Activated T-helper 1 cell treated with anti-CD3 and anti-CD28 coated beads, Interleukin-12 subunit alpha, Interleukin-12 subunit beta, Interleukin-2, Interleukin-4 antibody, amounts not matched to agents 30 ng/mL and 10 ng/mL and 1 ng/mL, durations not matched to agents 14 hours and 24 hours and 36 hours (primary cell): ENCODE results near the gene SLC24A3. TPM values are rescaled to one million over a fixed set of nuclear protein-coding genes. Genes with fewer than 3 reads are reported as not detected.

Source experiments
- DNase-seq: peaks from one replicate; pipeline ENCODE4 v3.0.0; 2021; ENCODE audit warnings: low spot score
- H3K27ac Mint-ChIP-seq: one replicate; pipeline ENCODE4 v1.8.0; 2021; ENCODE audit warnings: mild to moderate bottlenecking, mixed read lengths
- H3K27me3 Mint-ChIP-seq: one replicate; pipeline ENCODE4 v1.8.0; 2022; ENCODE audit warnings: mild to moderate bottlenecking, moderate library complexity, mixed read lengths; ENCODE audit not compliant: insufficient read depth
- H3K36me3 Mint-ChIP-seq: one replicate; pipeline ENCODE4 v1.8.0; 2021; ENCODE audit warnings: low read depth, mixed read lengths
- H3K4me1 Mint-ChIP-seq: one replicate; pipeline ENCODE4 v1.8.0; 2021; ENCODE audit warnings: low read depth, mixed read lengths
- H3K4me3 Mint-ChIP-seq: one replicate; pipeline ENCODE4 v1.8.0; 2021; ENCODE audit warnings: mild to moderate bottlenecking, moderate library complexity, mixed read lengths
- H3K9me3 Mint-ChIP-seq: one replicate; pipeline ENCODE4 v1.8.0; 2021; ENCODE audit warnings: mixed read lengths
- intact Hi-C: fragments of 100-400 bp; cut with micrococcal nuclease; formaldehyde crosslinking; loops from one replicate; pipeline ENCODE4 v1.15.1; 2024
- total RNA-seq: library from RNA; stranded (reverse); gene quantifications from 2 replicates; pipeline ENCODE4 v1.2.3, GENCODE V29; 2022

SLC24A3 gene
- total RNA-seq, 1 donor from 2014 or later = not detected

DNA sequence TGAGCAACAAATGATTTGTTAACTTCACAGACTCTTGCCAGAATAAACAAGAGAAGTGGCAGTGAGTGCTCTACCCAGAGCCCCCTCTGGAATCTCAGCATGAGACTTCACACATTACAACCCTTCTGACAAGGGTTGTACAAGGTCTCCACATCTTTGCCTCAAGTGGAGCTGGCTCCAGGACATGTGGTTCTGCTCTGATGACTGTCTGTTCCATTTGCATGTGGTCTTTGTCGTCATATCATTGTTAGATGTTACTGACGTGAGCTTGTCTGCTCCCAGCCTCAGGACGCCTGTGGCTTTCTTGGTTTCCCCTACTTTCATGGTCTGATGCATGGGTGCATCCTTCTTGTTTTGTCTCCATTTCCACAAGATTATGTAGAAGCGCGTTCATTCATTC is 115.0 kb downstream of the SLC24A3 start:
- Mint-ChIP-seq H3K4me3 (no peak overlapping the region), H3K27ac (no peak overlapping the region), H3K9me3 (no peaks in the 10 kb centered on the region), H3K27me3 (no peaks in the 10 kb centered on the region), H3K4me1 (no peaks in the 10 kb centered on the region), H3K36me3 (no peaks in the 10 kb centered on the region)
- intact Hi-C loops = no loop called here
- DNase-seq = no peak

DNA sequence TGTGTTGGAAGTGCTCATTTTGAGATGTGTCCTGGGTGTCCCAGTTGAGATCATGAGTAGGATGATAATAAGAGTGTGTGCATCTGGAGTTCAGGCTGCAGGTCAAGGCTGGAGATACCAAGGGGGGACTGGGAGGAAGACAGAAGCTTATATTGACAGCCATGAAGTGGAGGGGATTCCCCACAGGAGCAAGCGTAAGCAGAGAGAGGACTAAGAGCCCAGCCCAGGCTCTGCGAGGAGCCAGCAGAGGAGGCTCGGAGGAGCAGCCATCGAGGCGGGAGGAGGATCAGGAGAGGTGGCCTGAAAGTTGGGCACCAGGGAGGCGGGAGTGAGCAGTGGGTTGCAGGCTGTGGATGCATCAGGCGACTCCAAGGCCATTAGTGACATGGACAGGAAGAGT is 116.2 kb downstream of the SLC24A3 start:
- H3K27me3 Mint-ChIP-seq = no peaks in the 10 kb centered on the region
- H3K4me3 Mint-ChIP-seq = no peak overlapping the region
- no peaks in the 10 kb centered on the region for H3K9me3 Mint-ChIP-seq
- DNase-seq = no peak
- intact Hi-C loops = no loop called here
- no peaks in the 10 kb centered on the region for H3K4me1 Mint-ChIP-seq
- no peak overlapping the region for H3K27ac Mint-ChIP-seq
- H3K36me3 Mint-ChIP-seq = no peaks in the 10 kb centered on the region

DNA sequence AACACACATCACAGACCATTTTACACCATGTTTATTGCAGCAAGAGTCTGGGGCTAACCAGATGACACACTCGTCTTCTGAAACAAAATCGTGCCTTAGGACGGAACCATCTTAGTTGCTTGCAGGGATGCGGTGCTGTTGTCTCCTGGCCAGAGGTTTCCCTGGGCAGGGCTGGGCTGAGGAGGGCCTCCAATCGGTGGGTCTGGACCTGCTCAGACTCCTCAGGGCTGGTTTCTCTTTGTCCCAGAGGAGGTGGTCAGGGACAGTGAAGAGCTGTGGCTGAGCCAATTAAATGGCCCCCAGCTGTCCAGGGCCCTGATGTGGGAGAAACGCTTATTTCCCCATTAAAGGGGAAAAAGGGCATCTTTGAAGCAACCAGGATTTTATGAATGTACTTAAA is 117.6 kb downstream of the SLC24A3 start:
- Mint-ChIP-seq H3K9me3 (no peaks in the 10 kb centered on the region), H3K27ac (no peak overlapping the region), H3K27me3 (no peaks in the 10 kb centered on the region), H3K36me3 (no peaks in the 10 kb centered on the region), H3K4me1 (no peaks in the 10 kb centered on the region), H3K4me3 (no peak overlapping the region)
- intact Hi-C loops = no loop called here
- DNase-seq = no peak

DNA sequence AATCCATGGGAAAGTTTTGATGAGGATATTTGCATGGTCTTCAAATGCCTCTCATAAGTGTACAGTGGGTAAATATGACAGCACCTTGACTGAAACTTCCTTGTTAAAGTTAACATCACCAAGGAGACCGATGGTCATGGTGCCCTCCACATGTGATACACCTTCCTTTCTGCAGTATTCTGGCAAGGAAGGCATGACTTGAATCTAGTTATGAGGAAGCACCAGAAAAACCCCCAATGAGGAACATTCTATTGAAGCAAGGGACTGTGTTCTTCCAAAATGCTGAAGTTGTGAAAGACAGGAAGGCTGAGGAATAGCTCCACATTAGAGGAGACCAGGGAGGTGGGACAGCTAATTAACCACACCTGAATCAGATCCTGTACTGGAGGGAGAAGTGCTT is 118.3 kb downstream of the SLC24A3 start:
- Mint-ChIP-seq H3K4me3 (no peak overlapping the region), H3K9me3 (no peaks in the 10 kb centered on the region), H3K4me1 (no peaks in the 10 kb centered on the region), H3K27ac (no peak overlapping the region), H3K27me3 (no peaks in the 10 kb centered on the region), H3K36me3 (no peaks in the 10 kb centered on the region)
- no peak for DNase-seq
- intact Hi-C loops = no loop called here

DNA sequence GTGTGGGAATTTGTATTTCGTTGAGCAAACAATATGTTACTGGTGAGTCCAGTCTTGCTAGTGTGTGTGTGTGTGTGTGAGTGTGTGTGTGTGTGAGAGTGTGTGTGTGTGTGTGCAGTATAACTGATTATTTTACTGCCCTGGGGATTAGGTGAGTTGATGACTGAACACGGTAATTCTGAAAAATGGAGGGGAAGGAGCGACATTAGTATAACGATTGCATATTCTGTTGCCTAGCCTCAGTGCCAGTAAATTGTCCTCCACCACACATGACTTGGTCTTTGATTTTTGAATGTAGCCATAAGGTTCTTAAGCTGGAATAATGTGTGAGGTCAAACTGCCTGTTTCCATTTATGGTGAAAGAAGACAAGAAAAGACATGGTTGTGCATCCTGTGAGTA is 121.1 kb downstream of the SLC24A3 start:
- intact Hi-C loops = no loop called here
- no peak for DNase-seq
- Mint-ChIP-seq H3K4me3 (no peak overlapping the region), H3K9me3 (no peaks in the 10 kb centered on the region), H3K27me3 (no peaks in the 10 kb centered on the region), H3K36me3 (no peaks in the 10 kb centered on the region), H3K4me1 (no peaks in the 10 kb centered on the region), H3K27ac (no peak overlapping the region)

DNA sequence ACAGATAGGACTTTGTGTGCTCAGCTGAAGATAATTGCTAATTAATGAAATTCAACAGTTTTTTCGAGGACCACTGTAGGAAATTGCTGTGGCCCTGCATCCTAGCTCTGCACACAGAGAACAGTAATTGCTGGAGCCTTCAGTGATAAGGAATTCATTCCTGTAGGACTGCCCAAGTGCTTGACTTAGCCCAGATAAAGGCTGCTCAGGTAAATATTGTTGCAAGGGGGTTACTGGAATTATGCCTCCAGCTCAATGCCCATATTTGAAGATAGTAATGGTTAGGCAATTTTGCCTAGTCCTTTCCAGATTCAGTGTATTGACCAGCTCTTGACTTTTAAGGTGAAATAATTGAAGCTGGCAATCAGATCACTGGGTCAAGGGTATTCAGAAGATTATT is 122.9 kb downstream of the SLC24A3 start:
- no peaks in the 10 kb centered on the region for H3K4me1 Mint-ChIP-seq
- no peaks in the 10 kb centered on the region for H3K27me3 Mint-ChIP-seq
- H3K9me3 Mint-ChIP-seq = no peaks in the 10 kb centered on the region
- H3K27ac Mint-ChIP-seq = no peak overlapping the region
- H3K4me3 Mint-ChIP-seq = no peak overlapping the region
- H3K36me3 Mint-ChIP-seq = no peaks in the 10 kb centered on the region
- intact Hi-C loops = no loop called here
- DNase-seq = no peak

DNA sequence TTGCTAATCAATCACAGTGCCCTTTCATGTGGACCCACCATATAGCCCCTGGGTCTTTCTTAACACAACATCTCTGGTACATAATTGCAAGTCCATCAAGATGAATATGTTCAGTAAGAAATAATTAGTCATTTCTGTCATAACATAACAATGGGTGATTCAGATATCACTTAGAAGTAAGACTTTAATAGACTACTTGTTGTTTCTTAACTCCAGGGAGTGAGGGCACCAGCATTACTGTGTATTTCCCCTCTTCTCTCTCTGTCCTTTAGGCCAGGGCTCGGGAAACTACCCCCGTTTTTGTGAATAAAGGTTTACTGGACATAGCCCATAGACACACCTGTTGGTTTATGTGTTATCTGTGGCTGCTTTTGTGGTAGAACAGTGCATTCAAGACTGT is 123.5 kb downstream of the SLC24A3 start:
- Mint-ChIP-seq H3K36me3 (no peaks in the 10 kb centered on the region), H3K27ac (no peak overlapping the region), H3K27me3 (no peaks in the 10 kb centered on the region), H3K4me3 (no peak overlapping the region), H3K9me3 (no peaks in the 10 kb centered on the region), H3K4me1 (no peaks in the 10 kb centered on the region)
- no peak for DNase-seq
- intact Hi-C loops = no loop called here

DNA sequence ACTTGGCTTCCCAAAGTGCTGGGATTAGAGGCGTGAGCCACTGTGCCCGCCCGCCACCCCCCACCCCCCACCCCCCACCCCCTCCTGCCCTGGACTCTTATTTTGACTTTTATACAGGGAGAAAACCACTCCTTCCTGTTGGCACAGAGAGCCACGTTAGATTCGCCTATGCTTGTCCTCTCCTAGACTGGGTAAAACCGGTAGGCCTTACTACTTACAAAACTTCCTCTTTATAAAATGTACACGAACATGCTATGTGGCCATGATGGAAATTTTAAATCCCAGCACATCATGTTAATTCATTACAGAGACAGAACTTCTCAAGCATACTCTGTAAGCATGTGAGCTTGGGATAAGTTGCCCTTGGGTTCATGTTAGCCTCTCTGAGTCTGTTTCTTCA is 124.2 kb downstream of the SLC24A3 start:
- intact Hi-C loops = no loop called here
- Mint-ChIP-seq H3K27ac (no peak overlapping the region), H3K4me1 (no peaks in the 10 kb centered on the region), H3K36me3 (no peaks in the 10 kb centered on the region), H3K4me3 (no peak overlapping the region), H3K27me3 (no peaks in the 10 kb centered on the region), H3K9me3 (no peaks in the 10 kb centered on the region)
- DNase-seq = no peak

DNA sequence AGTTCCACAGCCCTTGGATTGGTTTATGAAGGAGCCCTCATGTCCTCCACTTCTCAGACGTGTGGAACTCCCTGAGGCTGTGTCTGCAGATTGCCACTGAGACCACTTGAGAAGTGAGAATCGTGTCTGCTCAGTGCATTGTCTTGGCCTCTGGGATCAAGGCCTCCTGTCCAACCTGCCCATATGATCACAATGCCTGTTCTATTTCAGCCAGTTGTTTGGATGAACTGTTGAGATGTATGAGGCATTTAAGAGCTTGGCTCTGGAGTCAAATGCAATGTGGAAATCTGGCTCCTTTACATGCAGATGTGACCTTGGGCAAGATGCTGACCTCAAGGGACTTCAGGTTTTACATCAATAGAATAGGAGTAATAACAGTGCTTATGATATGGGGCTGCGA is 125.9 kb downstream of the SLC24A3 start:
- H3K36me3 Mint-ChIP-seq = no peaks in the 10 kb centered on the region
- intact Hi-C loops = no loop called here
- DNase-seq = no peak
- H3K27me3 Mint-ChIP-seq = no peaks in the 10 kb centered on the region
- no peaks in the 10 kb centered on the region for H3K9me3 Mint-ChIP-seq
- no peaks in the 10 kb centered on the region for H3K4me1 Mint-ChIP-seq
- no peak overlapping the region for H3K27ac Mint-ChIP-seq
- H3K4me3 Mint-ChIP-seq = no peak overlapping the region

DNA sequence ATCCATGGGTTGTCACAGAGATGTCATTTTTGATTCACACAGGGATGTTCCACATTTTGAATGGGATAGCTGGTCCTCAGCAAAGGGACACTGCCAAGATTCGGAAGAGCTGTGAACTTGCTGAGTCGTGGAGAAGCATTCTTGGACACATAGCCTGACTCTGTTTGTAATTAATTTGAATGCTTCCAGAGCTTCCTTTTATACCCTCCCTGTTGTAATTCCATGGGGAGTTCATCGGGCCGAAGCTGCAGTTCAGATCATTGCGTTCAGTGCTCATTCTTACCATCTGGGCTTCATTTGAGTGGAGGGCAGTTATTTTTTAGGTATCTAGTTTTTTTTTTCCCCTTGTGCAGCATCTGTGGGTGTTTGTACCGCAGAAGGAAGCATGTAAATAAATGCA is 126.5 kb downstream of the SLC24A3 start:
- Mint-ChIP-seq H3K27ac (no peak overlapping the region), H3K4me1 (no peaks in the 10 kb centered on the region), H3K4me3 (no peak overlapping the region), H3K9me3 (no peaks in the 10 kb centered on the region), H3K27me3 (no peaks in the 10 kb centered on the region), H3K36me3 (no peaks in the 10 kb centered on the region)
- DNase-seq = no peak
- intact Hi-C loops = no loop called here

DNA sequence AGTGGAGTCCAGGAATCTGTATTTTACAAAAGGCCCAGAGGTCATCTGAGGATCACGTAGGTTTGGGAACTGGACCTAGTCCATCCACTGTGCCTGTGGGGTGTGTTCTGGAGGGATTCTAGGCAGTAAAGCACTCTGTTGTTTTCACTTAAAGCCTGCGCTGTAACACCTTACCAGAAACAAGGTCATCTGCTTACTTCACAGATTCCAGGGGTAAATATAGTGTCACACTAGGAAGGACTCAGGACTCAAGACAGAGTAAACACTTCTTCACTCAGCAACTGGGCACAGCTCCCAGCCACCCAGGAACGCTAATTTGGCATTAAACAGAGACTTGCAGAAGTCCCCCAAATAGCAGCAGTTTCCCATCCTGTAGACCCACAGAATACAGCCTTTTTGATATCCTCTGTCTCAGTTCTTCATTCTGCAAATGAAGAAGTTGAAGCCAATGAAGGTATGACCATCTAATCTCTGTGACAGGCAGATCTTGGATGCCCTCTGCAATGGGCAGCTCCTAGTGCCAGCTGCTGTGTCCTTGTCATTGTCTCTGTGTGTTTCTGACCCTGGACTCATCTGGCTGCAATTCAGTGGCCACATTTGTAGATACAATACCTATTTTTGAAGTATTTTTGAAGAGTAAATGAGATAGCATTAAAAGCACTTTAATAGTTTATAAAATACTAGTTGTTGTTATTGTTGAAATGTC is 129.1 kb downstream of the SLC24A3 start:
- intact Hi-C loops = no loop called here
- no peaks in the 10 kb centered on the region for H3K27me3 Mint-ChIP-seq
- no peaks in the 10 kb centered on the region for H3K36me3 Mint-ChIP-seq
- no peaks in the 10 kb centered on the region for H3K4me1 Mint-ChIP-seq
- no peak overlapping the region for H3K27ac Mint-ChIP-seq
- no peaks in the 10 kb centered on the region for H3K9me3 Mint-ChIP-seq
- DNase-seq = no peak
- no peak overlapping the region for H3K4me3 Mint-ChIP-seq

DNA sequence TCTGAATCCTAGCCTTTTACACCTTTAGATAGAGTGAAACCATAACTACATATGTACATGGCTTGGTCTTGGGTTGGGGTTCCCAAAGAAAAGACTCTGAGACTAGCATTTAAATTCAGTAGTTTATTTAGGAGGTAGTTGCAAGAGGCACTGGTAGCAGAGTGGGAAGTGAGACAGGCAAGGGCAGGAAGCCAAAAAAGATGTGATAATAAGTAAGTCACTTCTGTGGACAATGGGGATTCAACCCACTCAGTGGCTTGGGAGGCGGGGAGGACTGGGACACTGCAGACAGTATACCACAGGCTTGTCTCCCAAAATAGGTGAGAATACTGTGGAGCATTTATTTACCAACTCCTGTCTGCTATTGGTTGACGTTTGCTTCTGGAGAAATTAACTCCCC is 131.9 kb downstream of the SLC24A3 start:
- no peaks in the 10 kb centered on the region for H3K9me3 Mint-ChIP-seq
- no peak for DNase-seq
- intact Hi-C loops = no loop called here
- H3K4me1 Mint-ChIP-seq = no peaks in the 10 kb centered on the region
- H3K36me3 Mint-ChIP-seq = no peaks in the 10 kb centered on the region
- no peak overlapping the region for H3K4me3 Mint-ChIP-seq
- no peaks in the 10 kb centered on the region for H3K27me3 Mint-ChIP-seq
- H3K27ac Mint-ChIP-seq = no peak overlapping the region

DNA sequence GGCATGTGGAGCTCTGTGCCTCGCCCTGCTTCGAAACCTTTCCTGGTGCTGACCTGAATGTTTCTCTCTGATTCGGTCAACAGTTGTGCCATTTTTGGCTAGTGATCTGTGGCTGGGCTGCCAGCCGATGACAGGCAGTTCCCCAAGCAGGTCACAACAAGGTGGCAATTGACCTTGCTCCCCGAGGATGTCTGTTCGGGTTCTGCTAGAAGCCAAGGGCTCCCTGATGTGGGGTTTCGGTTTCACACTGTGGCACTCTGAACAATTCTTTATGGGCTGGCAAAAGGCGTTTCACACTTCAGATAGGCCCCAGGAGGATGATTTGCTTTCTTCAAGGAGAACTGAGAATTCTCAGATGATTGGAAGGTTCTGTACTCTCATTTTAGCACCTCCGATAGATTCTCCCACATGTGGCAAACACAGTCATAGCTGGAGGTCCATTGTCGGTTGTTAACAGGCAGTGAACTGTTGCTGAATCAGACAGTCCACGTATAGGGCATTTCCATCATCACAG is 135.6 kb downstream of the SLC24A3 start:
- no peaks in the 10 kb centered on the region for H3K4me1 Mint-ChIP-seq
- H3K4me3 Mint-ChIP-seq = no peak overlapping the region
- intact Hi-C loops = no loop called here
- H3K27ac Mint-ChIP-seq = no peak overlapping the region
- no peaks in the 10 kb centered on the region for H3K36me3 Mint-ChIP-seq
- no peaks in the 10 kb centered on the region for H3K9me3 Mint-ChIP-seq
- no peaks in the 10 kb centered on the region for H3K27me3 Mint-ChIP-seq
- no peak for DNase-seq

DNA sequence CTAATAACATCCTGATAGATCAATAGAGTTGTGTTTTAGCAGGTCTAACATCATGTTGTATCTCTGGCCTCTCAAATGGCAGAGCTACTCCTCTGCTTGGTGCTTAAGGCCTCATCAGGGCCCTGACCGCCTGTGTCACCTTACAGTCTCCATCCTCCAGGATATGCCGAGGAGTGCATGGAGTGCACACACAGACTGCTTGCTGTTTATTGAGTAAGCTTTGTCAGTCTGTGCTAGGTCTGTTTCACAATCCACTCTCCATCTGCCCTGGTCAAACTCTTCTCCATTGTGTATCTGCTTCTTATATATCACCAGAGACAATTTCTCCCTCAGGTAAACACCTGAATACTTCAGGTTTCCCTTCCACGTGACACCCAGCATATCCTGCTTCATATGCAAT is 136.1 kb downstream of the SLC24A3 start:
- H3K27ac Mint-ChIP-seq = no peak overlapping the region
- H3K36me3 Mint-ChIP-seq = no peaks in the 10 kb centered on the region
- H3K27me3 Mint-ChIP-seq = no peaks in the 10 kb centered on the region
- no peak for DNase-seq
- no peak overlapping the region for H3K4me3 Mint-ChIP-seq
- no peaks in the 10 kb centered on the region for H3K9me3 Mint-ChIP-seq
- intact Hi-C loops = no loop called here
- H3K4me1 Mint-ChIP-seq = no peaks in the 10 kb centered on the region
